SK-N-MC (cell line): Measurements from ENCODE around the gene ZCCHC2.

Source experiments
- DNase-seq: peaks from one replicate; pipeline ENCODE4 v3.0.0-alpha.2; 2011; ENCODE audit warnings: low read depth, low spot score
- H3K27ac ChIP-seq: fragments of 200-600 bp; sonication (generic); 2 replicates; pipeline ENCODE4 v1.5.1; 2016; ENCODE audit warnings: mixed run types
- H3K36me3 ChIP-seq: fragments of 200-600 bp; sonication (generic); 2 replicates; pipeline ENCODE4 v1.6.1; 2017; ENCODE audit warnings: antibody characterized with exemption, low read length, mixed read lengths; ENCODE audit not compliant: insufficient read depth
- H3K4me3 ChIP-seq: fragments of 200-600 bp; sonication (generic); 2 replicates; pipeline ENCODE4 v1.5.1; 2016
- H3K9ac ChIP-seq: fragments of 200-600 bp; sonication (generic); 2 replicates; pipeline ENCODE4 v1.8.0; 2017; ENCODE audit warnings: mixed run types, mixed read lengths; ENCODE audit not compliant: insufficient read length
- H3K9me3 ChIP-seq: fragments of 200-600 bp; sonication (generic); 2 replicates; pipeline ENCODE4 v1.6.1; 2017; ENCODE audit warnings: low read depth, mild to moderate bottlenecking, antibody characterized with exemption, low read length, moderate library complexity, mixed read lengths
- EZH2 ChIP-seq: fragments of 200-600 bp; sonication (generic); IDR thresholded peaks from one replicate; pipeline ENCODE4 v1.6.1; 2017; ENCODE audit warnings: antibody characterized with exemption
- FOXP2 ChIP-seq: optimal IDR thresholded peaks from 2 replicates; pipeline ENCODE3; 2011; ENCODE audit warnings: mild to moderate bottlenecking, moderate library complexity; ENCODE audit not compliant: insufficient read depth; ENCODE audit errors: extremely low read length, control extremely low read depth
- POLR2AphosphoS5 ChIP-seq: IDR thresholded peaks from 2 replicates; pipeline ENCODE4 v1.6.1; 2012; ENCODE audit warnings: mild to moderate bottlenecking, low read depth, low read length, borderline replicate concordance

Gene ZCCHC2

DNA sequence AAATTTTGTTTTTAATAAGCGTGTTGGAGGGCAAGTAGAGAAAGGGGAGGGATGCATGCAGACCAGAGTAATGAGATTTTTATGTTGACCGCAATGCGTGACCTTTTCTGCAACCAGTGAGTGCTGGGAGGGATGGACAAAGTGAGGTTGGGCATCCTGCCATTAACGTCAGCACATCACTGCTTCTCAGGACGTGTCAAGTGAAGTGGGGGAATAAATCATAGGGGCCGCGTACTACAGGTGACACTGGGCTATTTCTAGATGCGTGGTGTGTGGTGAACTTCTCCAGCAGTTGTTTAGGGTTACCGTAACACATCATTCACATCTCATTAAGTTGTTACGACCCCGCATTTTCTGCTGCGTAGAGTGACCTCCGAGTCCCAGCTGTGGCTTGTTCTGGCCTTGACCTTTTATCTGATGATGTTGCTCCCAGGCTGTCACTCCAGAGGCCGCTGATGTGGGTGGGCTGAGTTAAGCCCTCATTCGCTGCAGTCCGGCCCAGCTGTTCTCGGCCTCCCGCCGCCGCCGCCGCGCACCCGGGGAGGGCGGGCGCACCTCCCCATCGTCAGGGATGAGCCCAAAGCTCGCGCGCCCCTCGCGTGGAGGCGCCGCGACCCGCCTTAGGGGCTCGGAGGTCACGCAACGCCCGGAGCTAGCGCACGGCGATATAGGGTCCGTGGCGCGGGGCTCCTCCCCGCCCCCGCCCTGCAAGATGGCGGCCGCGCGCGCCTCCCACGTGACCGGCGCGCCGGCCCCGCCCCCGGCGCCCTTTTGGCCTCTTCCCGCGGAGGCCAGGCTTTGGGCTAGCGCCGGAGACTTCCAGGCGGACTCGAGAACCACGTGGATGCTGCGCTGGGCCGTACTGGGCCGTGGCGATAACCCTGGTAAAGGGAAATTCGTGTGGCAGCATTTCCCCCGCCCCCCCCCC is 3.5 kb downstream of the ZCCHC2 start:
- H3K36me3 ChIP-seq, result no peaks in the 10 kb centered on the region
- peak overlapping the region; percentile 91 for H3K4me3 ChIP-seq
- no peaks in the 10 kb centered on the region for H3K9me3 ChIP-seq
- DNase-seq, result no peak
- H3K27ac ChIP-seq, result peak overlapping the region; percentile 67; the same call in 1 of the 2 replicates
- TF ChIP-seq POLR2AphosphoS5 (peak; percentile 79), EZH2 (no peak)
- H3K9ac ChIP-seq, result peak overlapping the region; percentile 74

DNA sequence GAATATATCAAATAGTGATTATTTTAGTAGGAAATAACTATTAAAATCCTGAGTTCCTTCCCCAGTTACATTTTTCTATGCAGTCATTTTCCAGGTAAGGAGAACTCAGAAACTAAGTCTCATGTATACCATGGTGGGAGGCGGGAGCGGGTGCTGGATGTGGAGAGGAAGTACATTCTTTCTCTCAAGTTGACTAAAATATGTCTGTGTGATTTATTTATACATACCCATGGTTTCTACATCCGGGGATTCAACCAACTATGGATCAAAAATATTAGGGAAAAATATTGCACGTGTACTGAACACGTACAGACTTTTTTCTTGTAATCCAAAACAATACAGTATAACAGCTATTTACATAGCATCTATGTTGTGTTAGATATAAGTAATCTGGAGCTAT is 6.8 kb downstream of the ZCCHC2 start:
- no peak overlapping the region for H3K4me3 ChIP-seq
- no peak for DNase-seq
- H3K27ac ChIP-seq, result no peak overlapping the region
- H3K9me3 ChIP-seq, result no peaks in the 10 kb centered on the region
- TF ChIP-seq FOXP2, result no peak
- no peak for TF ChIP-seq POLR2AphosphoS5
- no peak for TF ChIP-seq EZH2
- no peaks in the 10 kb centered on the region for H3K36me3 ChIP-seq
- no peak overlapping the region for H3K9ac ChIP-seq

DNA sequence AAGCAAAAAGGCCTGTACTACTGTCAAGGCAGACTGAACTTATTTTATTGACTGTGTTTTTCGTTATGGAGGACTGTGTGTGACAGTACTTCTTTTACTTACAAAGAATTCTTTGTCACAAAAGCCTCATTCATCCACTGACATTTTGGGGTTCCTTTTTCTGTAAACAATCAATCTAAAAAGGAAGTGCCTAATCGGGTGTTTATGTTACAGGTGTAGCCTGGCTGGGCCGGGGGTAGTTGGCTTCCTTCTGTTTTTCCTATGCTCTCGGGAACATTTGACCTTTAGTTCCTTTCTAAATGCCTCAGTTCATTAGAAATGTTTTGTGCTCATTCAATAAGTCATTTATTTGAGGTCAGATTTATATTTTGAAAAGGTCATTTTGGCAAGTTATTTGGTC is 8.3 kb downstream of the ZCCHC2 start:
- Histone ChIP-seq H3K36me3 (no peaks in the 10 kb centered on the region), H3K9ac (no peak overlapping the region), H3K9me3 (no peaks in the 10 kb centered on the region), H3K4me3 (no peak overlapping the region), H3K27ac (no peak overlapping the region)
- TF ChIP-seq EZH2 (no peak), FOXP2 (no peak), POLR2AphosphoS5 (no peak)
- DNase-seq, result no peak

DNA sequence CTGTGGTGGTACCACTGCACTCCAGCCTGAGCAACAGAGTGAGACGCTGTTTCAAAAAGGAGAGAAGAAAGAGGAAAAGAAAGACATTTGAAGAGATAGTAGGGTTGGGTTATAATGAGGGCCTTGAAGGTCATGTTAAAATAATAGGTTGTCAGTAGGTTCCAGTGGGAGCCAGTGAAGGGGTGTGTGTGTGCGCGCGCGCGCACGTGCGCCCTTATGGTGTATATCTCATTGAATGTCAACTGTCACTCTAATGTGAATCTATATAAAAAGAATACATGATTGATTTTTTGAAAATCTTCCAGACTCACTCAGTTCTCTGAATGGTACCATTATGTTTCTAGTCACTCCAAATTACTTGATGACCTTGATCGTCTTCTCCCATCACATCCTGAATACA is 9.1 kb downstream of the ZCCHC2 start:
- TF ChIP-seq POLR2AphosphoS5 (no peak), EZH2 (no peak), FOXP2 (no peak)
- no peak overlapping the region for H3K4me3 ChIP-seq
- no peaks in the 10 kb centered on the region for H3K36me3 ChIP-seq
- H3K9ac ChIP-seq, result no peak overlapping the region
- no peak for DNase-seq
- H3K9me3 ChIP-seq, result no peaks in the 10 kb centered on the region
- no peak overlapping the region for H3K27ac ChIP-seq

- Histone ChIP-seq H3K36me3 (no peaks in the 10 kb centered on the region), H3K27ac (no peak overlapping the region), H3K9ac (no peak overlapping the region), H3K4me3 (no peak overlapping the region), H3K9me3 (no peaks in the 10 kb centered on the region)
- DNase-seq, result no peak
- TF ChIP-seq EZH2 (no peak), POLR2AphosphoS5 (no peak), FOXP2 (no peak)
Measured at GRCh38 chr18:62536005-62536404, 13.2 kb downstream of the ZCCHC2 start.

DNA sequence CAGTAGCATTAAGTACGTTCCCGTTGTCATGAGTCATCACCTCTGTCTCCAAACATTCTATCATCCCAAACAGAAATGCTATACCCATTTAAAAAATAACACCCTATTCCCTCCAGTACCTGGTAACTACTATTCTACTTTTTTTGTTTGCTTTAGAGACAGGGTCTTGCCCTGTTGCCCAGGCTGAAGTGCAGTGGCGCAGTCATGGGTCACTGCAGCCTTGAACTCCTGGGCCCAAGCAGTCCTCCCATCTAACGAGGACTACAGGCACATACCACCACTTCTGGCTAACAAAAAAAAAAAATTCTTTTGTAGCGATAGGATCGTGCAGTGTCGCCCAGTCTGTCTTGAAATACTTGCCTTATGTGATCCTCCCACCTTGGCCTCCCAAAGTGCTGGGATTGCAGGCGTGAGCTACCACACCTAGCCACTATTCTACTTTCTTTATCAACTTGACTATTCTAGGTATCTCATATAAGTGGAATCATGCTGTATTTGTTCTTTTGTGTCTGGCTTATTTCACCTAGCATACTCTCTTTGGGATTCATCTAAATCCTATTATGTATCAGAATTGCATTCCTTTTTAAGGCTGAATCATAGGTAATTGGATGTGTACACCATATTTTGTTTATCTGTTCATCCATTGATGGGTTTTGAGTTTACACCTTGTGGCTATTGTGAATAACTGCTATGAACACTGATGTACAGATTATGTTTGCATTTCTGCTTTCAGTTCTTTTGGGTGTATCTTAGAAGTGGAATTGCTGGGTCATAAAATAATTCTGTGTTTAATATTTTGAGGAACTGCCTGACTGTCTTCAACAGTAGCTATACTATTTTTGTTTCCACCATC is 14.4 kb downstream of the ZCCHC2 start:
- H3K36me3 ChIP-seq, result no peaks in the 10 kb centered on the region
- no peak overlapping the region for H3K4me3 ChIP-seq
- no peak overlapping the region for H3K9ac ChIP-seq
- no peak for TF ChIP-seq EZH2
- TF ChIP-seq POLR2AphosphoS5, result no peak
- no peak for TF ChIP-seq FOXP2
- no peaks in the 10 kb centered on the region for H3K9me3 ChIP-seq
- DNase-seq, result no peak
- H3K27ac ChIP-seq, result no peak overlapping the region

- TF ChIP-seq EZH2 (no peak), POLR2AphosphoS5 (no peak), FOXP2 (no peak)
- H3K36me3 ChIP-seq, result peaks cover under 1% of the 10 kb centered on the region; the same call in 1 of the 2 replicates
- no peak overlapping the region for H3K4me3 ChIP-seq
- no peak overlapping the region for H3K27ac ChIP-seq
- no peak overlapping the region for H3K9ac ChIP-seq
- no peak for DNase-seq
- no peaks in the 10 kb centered on the region for H3K9me3 ChIP-seq
Measured at GRCh38 chr18:62537946-62538345, 15.1 kb downstream of the ZCCHC2 start.

DNA sequence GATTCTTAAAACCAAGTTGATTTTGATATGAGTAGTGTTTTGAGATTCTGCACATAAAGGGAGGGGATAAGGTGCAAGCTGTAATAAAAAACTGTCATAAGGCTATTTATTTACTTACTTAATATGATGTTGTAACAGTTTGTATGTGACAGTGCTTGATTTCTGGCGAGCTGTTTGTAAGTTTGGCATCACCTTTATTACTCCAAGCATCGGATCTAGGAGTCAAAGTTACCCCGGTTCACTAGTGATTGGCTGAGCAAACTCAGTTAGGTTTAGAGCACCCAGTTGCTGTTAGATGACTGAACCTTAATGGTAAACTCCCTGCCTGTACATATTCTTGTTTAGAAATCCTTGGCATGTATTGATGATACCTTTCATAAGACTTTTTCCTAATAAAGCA is 16.1 kb downstream of the ZCCHC2 start:
- TF ChIP-seq FOXP2, result no peak
- no peak for TF ChIP-seq EZH2
- TF ChIP-seq POLR2AphosphoS5, result no peak
- DNase-seq, result no peak
- peaks cover 8% of the 10 kb centered on the region; the same call in 1 of the 2 replicates for H3K36me3 ChIP-seq
- H3K9ac ChIP-seq, result no peak overlapping the region
- H3K27ac ChIP-seq, result no peak overlapping the region
- no peak overlapping the region for H3K4me3 ChIP-seq
- no peaks in the 10 kb centered on the region for H3K9me3 ChIP-seq
